ENCODE data around the gene GRAP2.

The GRAP2 gene

GRCh38 chr22:40015358-40015976 is 114.6 kb downstream of the GRAP2 start:
- DNase-seq (ENCODE audit: low read depth) = no peak

- no peak for DNase-seq (ENCODE audit: low read depth)
These were observed 117.2 kb downstream of the GRAP2 start for GRCh38 chr22:40018051-40018450.

- no peak for DNase-seq (ENCODE audit: low read depth)
These were observed 118.2 kb downstream of the GRAP2 start for GRCh38 chr22:40019100-40019499.

- DNase-seq (ENCODE audit: low read depth) = no peak
These were observed 120.1 kb downstream of the GRAP2 start for GRCh38 chr22:40020956-40021355.

- no peak for DNase-seq (ENCODE audit: low read depth)
These were observed 120.6 kb downstream of the GRAP2 start for GRCh38 chr22:40021401-40022000.

GRCh38 chr22:40022536-40023240 is 121.8 kb downstream of the GRAP2 start:
- no peak for DNase-seq (ENCODE audit: low read depth)
